Activated naive CD8-positive, alpha-beta T cell treated with anti-CD3 and anti-CD28 coated beads for 36 hours (primary cell): Measurements from ENCODE around the gene SYT1. TPM values are rescaled to one million over a fixed set of nuclear protein-coding genes. Genes with fewer than 3 reads are reported as not detected.
"Not testable (repeated sequence)": the region's sequence is repeated elsewhere in the genome, so short reads cannot be mapped to it uniquely, and the experiment has no call there.

ENCODE experiments used
- DNase-seq: peaks from one replicate; pipeline ENCODE4 v3.0.0; 2021
- H3K27ac Mint-ChIP-seq: one replicate; pipeline ENCODE4 v1.8.0; 2022; ENCODE audit warnings: mild to moderate bottlenecking, moderate library complexity, mixed read lengths
- H3K27me3 Mint-ChIP-seq: one replicate; pipeline ENCODE4 v1.8.0; 2022; ENCODE audit warnings: mild to moderate bottlenecking, mixed read lengths
- H3K36me3 Mint-ChIP-seq: one replicate; pipeline ENCODE4 v1.8.0; 2021; ENCODE audit warnings: mild to moderate bottlenecking, mixed read lengths
- H3K4me1 Mint-ChIP-seq: one replicate; pipeline ENCODE4 v1.8.0; 2021; ENCODE audit warnings: mixed read lengths
- H3K4me3 Mint-ChIP-seq: one replicate; pipeline ENCODE4 v1.8.0; 2022; ENCODE audit warnings: mild to moderate bottlenecking, moderate library complexity, mixed read lengths
- H3K9me3 Mint-ChIP-seq: one replicate; pipeline ENCODE4 v1.8.0; 2022; ENCODE audit warnings: mixed read lengths
- total RNA-seq, 2 experiments: library from RNA; stranded (reverse); gene quantifications; one replicate each; pipeline ENCODE4 v1.2.3, GENCODE V29; 2021

Gene SYT1
- total RNA-seq, 2 experiments from 2014 or later: not detected

GRCh38 chr12:79203058-79203647, 338.6 kb downstream of the SYT1 start:
- H3K4me3 Mint-ChIP-seq: no peak overlapping the region
- H3K4me1 Mint-ChIP-seq: no peaks in the 10 kb centered on the region
- H3K27me3 Mint-ChIP-seq: no peaks in the 10 kb centered on the region
- no peaks in the 10 kb centered on the region for H3K36me3 Mint-ChIP-seq
- no peaks in the 10 kb centered on the region for H3K9me3 Mint-ChIP-seq
- no peak for DNase-seq
- no peak overlapping the region for H3K27ac Mint-ChIP-seq

GRCh38 chr12:79206871-79207270, 342.3 kb downstream of the SYT1 start:
- DNase-seq: no peak
- Mint-ChIP-seq H3K4me3 (no peak overlapping the region), H3K36me3 (no peaks in the 10 kb centered on the region), H3K9me3 (no peaks in the 10 kb centered on the region), H3K27me3 (no peaks in the 10 kb centered on the region), H3K4me1 (no peaks in the 10 kb centered on the region), H3K27ac (no peak overlapping the region)

- not testable (repeated sequence) for H3K9me3 Mint-ChIP-seq, DNase-seq, H3K27ac Mint-ChIP-seq, H3K36me3 Mint-ChIP-seq, H3K27me3 Mint-ChIP-seq, H3K4me1 Mint-ChIP-seq, H3K4me3 Mint-ChIP-seq
Observed at GRCh38 chr12:79210403-79210802, 345.8 kb downstream of the SYT1 start.

GRCh38 chr12:79217306-79217705, 352.7 kb downstream of the SYT1 start:
- no peaks in the 10 kb centered on the region for H3K36me3 Mint-ChIP-seq
- H3K4me1 Mint-ChIP-seq: no peaks in the 10 kb centered on the region
- DNase-seq: no peak
- peaks cover 11% of the 10 kb centered on the region for H3K9me3 Mint-ChIP-seq
- H3K4me3 Mint-ChIP-seq: no peak overlapping the region
- H3K27me3 Mint-ChIP-seq: no peaks in the 10 kb centered on the region
- no peak overlapping the region for H3K27ac Mint-ChIP-seq

GRCh38 chr12:79223210-79223609, 358.6 kb downstream of the SYT1 start:
- Mint-ChIP-seq H3K4me1 (no peaks in the 10 kb centered on the region), H3K4me3 (no peak overlapping the region), H3K9me3 (peaks cover 19% of the 10 kb centered on the region), H3K27ac (no peak overlapping the region), H3K36me3 (peaks cover 2% of the 10 kb centered on the region), H3K27me3 (no peaks in the 10 kb centered on the region)
- DNase-seq: no peak

GRCh38 chr12:79223761-79224160, 359.2 kb downstream of the SYT1 start:
- H3K27me3 Mint-ChIP-seq: no peaks in the 10 kb centered on the region
- DNase-seq: no peak
- H3K36me3 Mint-ChIP-seq: peaks cover 2% of the 10 kb centered on the region
- H3K4me1 Mint-ChIP-seq: no peaks in the 10 kb centered on the region
- peaks cover 19% of the 10 kb centered on the region for H3K9me3 Mint-ChIP-seq
- H3K27ac Mint-ChIP-seq: no peak overlapping the region
- no peak overlapping the region for H3K4me3 Mint-ChIP-seq

- H3K27me3 Mint-ChIP-seq: no peaks in the 10 kb centered on the region
- DNase-seq: no peak
- no peak overlapping the region for H3K4me3 Mint-ChIP-seq
- H3K4me1 Mint-ChIP-seq: no peaks in the 10 kb centered on the region
- H3K27ac Mint-ChIP-seq: no peak overlapping the region
- peaks cover 10% of the 10 kb centered on the region for H3K9me3 Mint-ChIP-seq
- H3K36me3 Mint-ChIP-seq: peaks cover 2% of the 10 kb centered on the region
Observed at GRCh38 chr12:79227091-79227490, 362.5 kb downstream of the SYT1 start.

GRCh38 chr12:79227646-79228045, 363.1 kb downstream of the SYT1 start:
- H3K4me3 Mint-ChIP-seq: no peak overlapping the region
- H3K27ac Mint-ChIP-seq: no peak overlapping the region
- H3K9me3 Mint-ChIP-seq: peaks cover 7% of the 10 kb centered on the region
- no peaks in the 10 kb centered on the region for H3K27me3 Mint-ChIP-seq
- DNase-seq: no peak
- H3K4me1 Mint-ChIP-seq: no peaks in the 10 kb centered on the region
- peaks cover under 1% of the 10 kb centered on the region for H3K36me3 Mint-ChIP-seq

GRCh38 chr12:79233341-79233781, 368.8 kb downstream of the SYT1 start:
- Mint-ChIP-seq H3K36me3 (no peaks in the 10 kb centered on the region), H3K4me1 (no peaks in the 10 kb centered on the region), H3K4me3 (no peak overlapping the region), H3K27me3 (no peaks in the 10 kb centered on the region), H3K27ac (no peak overlapping the region), H3K9me3 (peaks cover 2% of the 10 kb centered on the region)
- no peak for DNase-seq

- H3K4me1 Mint-ChIP-seq: no peaks in the 10 kb centered on the region
- H3K4me3 Mint-ChIP-seq: no peak overlapping the region
- no peaks in the 10 kb centered on the region for H3K27me3 Mint-ChIP-seq
- no peak overlapping the region for H3K27ac Mint-ChIP-seq
- H3K9me3 Mint-ChIP-seq: peaks cover 2% of the 10 kb centered on the region
- DNase-seq: no peak
- H3K36me3 Mint-ChIP-seq: no peaks in the 10 kb centered on the region
Observed at GRCh38 chr12:79236920-79237319, 372.3 kb downstream of the SYT1 start.

GRCh38 chr12:79238246-79238645, 373.7 kb downstream of the SYT1 start:
- Mint-ChIP-seq H3K4me1 (no peaks in the 10 kb centered on the region), H3K36me3 (no peaks in the 10 kb centered on the region), H3K27ac (no peak overlapping the region), H3K4me3 (no peak overlapping the region), H3K9me3 (peaks cover 2% of the 10 kb centered on the region), H3K27me3 (no peaks in the 10 kb centered on the region)
- no peak for DNase-seq

GRCh38 chr12:79247494-79247893, 382.9 kb downstream of the SYT1 start:
- H3K9me3 Mint-ChIP-seq: peaks cover 2% of the 10 kb centered on the region
- DNase-seq: no peak
- H3K27me3 Mint-ChIP-seq: no peaks in the 10 kb centered on the region
- H3K27ac Mint-ChIP-seq: no peak overlapping the region
- H3K4me1 Mint-ChIP-seq: no peaks in the 10 kb centered on the region
- no peaks in the 10 kb centered on the region for H3K36me3 Mint-ChIP-seq
- H3K4me3 Mint-ChIP-seq: no peak overlapping the region

- DNase-seq: no peak
- H3K27ac Mint-ChIP-seq: no peak overlapping the region
- H3K36me3 Mint-ChIP-seq: no peaks in the 10 kb centered on the region
- no peaks in the 10 kb centered on the region for H3K4me1 Mint-ChIP-seq
- no peak overlapping the region for H3K4me3 Mint-ChIP-seq
- no peaks in the 10 kb centered on the region for H3K27me3 Mint-ChIP-seq
- H3K9me3 Mint-ChIP-seq: peaks cover 2% of the 10 kb centered on the region
Observed at GRCh38 chr12:79250186-79250585, 385.6 kb downstream of the SYT1 start.

GRCh38 chr12:79250960-79251755, 386.6 kb downstream of the SYT1 start:
- Mint-ChIP-seq H3K9me3 (peaks cover 2% of the 10 kb centered on the region), H3K4me3 (no peak overlapping the region), H3K27me3 (no peaks in the 10 kb centered on the region), H3K27ac (no peak overlapping the region), H3K36me3 (no peaks in the 10 kb centered on the region), H3K4me1 (no peaks in the 10 kb centered on the region)
- DNase-seq: no peak

- Mint-ChIP-seq H3K4me1 (no peaks in the 10 kb centered on the region), H3K27ac (no peak overlapping the region), H3K4me3 (no peak overlapping the region), H3K27me3 (no peaks in the 10 kb centered on the region), H3K36me3 (no peaks in the 10 kb centered on the region), H3K9me3 (peaks cover 2% of the 10 kb centered on the region)
- DNase-seq: no peak
Observed at GRCh38 chr12:79252358-79253075, 387.9 kb downstream of the SYT1 start.
